GM12878 (cell line): ENCODE results near the gene POLA1. TPM values are rescaled to one million over a fixed set of nuclear protein-coding genes. Genes with fewer than 3 reads are reported as not detected.

Experiments
- ATAC-seq: fragments of 200-7000 bp; cut with Tn5 transposase; 3 replicates; pipeline ENCODE4 v1.9.1; 2020; ENCODE audit warnings: mild to moderate bottlenecking, moderate library complexity
- BruUV-seq: library from RNA; stranded (reverse); fragments of 400-500 nt; replicated peaks from 2 replicates; lab custom pipeline; 2021; lab: Mats Ljungman, UMichigan
- CTCF ChIA-PET: fragments of 300-600 bp; sonication (Branson Sonifier 250); formaldehyde crosslinking; extraction: SDS; loops from one replicate; lab custom pipeline; 2021; ENCODE audit warnings: inconsistent platforms; lab: Yijun Ruan, JAX
- POLR2A ChIA-PET: fragments of 350-600 bp; formaldehyde crosslinking; extraction: SDS; loops from one replicate; lab custom pipeline; 2021; ENCODE audit warnings: inconsistent platforms; lab: Charles Lee
- RAD21 ChIA-PET: fragments of 300-600 bp; sonication (Branson Sonifier 250); formaldehyde crosslinking; loops from one replicate; lab custom pipeline; 2023; ENCODE audit warnings: antibody characterized with exemption; ENCODE audit not compliant: unreplicated experiment; lab: Charles Lee
- SMC1A ChIA-PET: fragments of 300-600 bp; sonication (Branson Sonifier 250); formaldehyde crosslinking; loops from one replicate; lab custom pipeline; 2023; ENCODE audit not compliant: unreplicated experiment, uncharacterized antibody; lab: Charles Lee
- DNase-seq: peaks from one replicate; pipeline ENCODE4 v3.0.0-alpha.2; 2011; ENCODE audit warnings: low read depth, low spot score
- FAIRE-seq: peaks from 3 replicates; lab custom pipeline; 2011; peaks lifted over from hg19 to GRCh38; lab: Jason Lieb, UNC
- H2AFZ ChIP-seq: 2 replicates; pipeline ENCODE4 v1.6.0; 2011; ENCODE audit warnings: low read depth, low read length, control low read depth; ENCODE audit not compliant: control insufficient read depth
- H3K27ac ChIP-seq: 2 replicates; pipeline ENCODE4 v1.5.1; 2011; ENCODE audit warnings: control low read depth; ENCODE audit not compliant: control insufficient read depth, insufficient read depth
- H3K27me3 ChIP-seq, 2 experiments: replicated peaks in 1 of 2; 2 replicates each; pipeline versions ENCODE4 v1.6.0 to v1.6.1; 2011; ENCODE audit warnings: low read length in 1 of 2; ENCODE audit not compliant: control insufficient read depth in 2 of 2, insufficient read depth in 2 of 2
- H3K36me3 ChIP-seq, 2 experiments: 2 replicates each; pipeline ENCODE4 v1.5.1; 2011; ENCODE audit warnings: low read length in 1 of 2; ENCODE audit not compliant: control insufficient read depth in 2 of 2, insufficient read depth in 2 of 2
- H3K4me1 ChIP-seq: 2 replicates; pipeline ENCODE4 v1.6.1; 2011; ENCODE audit warnings: mild to moderate bottlenecking, low read length, moderate library complexity, mixed read lengths; ENCODE audit not compliant: control insufficient read depth, insufficient read depth
- H3K4me2 ChIP-seq: 2 replicates; pipeline ENCODE4 v1.6.0; 2011; ENCODE audit warnings: control low read depth; ENCODE audit not compliant: control insufficient read depth, insufficient read depth
- H3K4me3 ChIP-seq: fragments of 200-600 bp; sonication (generic); 2 replicates; pipeline ENCODE4 v1.5.1; 2016
- H3K79me2 ChIP-seq: 2 replicates; pipeline ENCODE4 v1.6.0; 2011; ENCODE audit warnings: low read length; ENCODE audit not compliant: control insufficient read depth, insufficient read depth
- H3K9ac ChIP-seq: 2 replicates; pipeline ENCODE4 v1.8.0; 2011; ENCODE audit warnings: low read length, control low read depth, mixed read lengths; ENCODE audit not compliant: control insufficient read depth, insufficient read depth
- H3K9me3 ChIP-seq: replicated peaks from 3 replicates; pipeline ENCODE4 v1.5.1; 2011; ENCODE audit warnings: mild to moderate bottlenecking, low read length; ENCODE audit not compliant: control insufficient read depth, insufficient read depth
- H4K20me1 ChIP-seq: 2 replicates; pipeline ENCODE4 v1.6.0; 2011; ENCODE audit not compliant: control insufficient read depth, insufficient read depth
- BCL11A ChIP-seq: IDR thresholded peaks from 2 replicates; pipeline ENCODE4 v1.6.1; 2011; ENCODE audit warnings: low read depth, low read length
- E4F1 ChIP-seq: fragments of 450-650 bp; IDR thresholded peaks from 2 replicates; pipeline ENCODE4 v1.6.1; 2018; ENCODE audit warnings: borderline replicate concordance, mild to moderate bottlenecking; ENCODE audit not compliant: partially characterized antibody
- EP300 ChIP-seq, 2 experiments: fragments of 150-350 bp in 1 of 2; IDR thresholded peaks; 2 replicates each; pipeline ENCODE4 v1.6.1; 2011 to 2012; ENCODE audit warnings: low read depth in 2 of 2, low read length in 2 of 2, borderline replicate concordance in 1 of 2, improper control_type of control experiment in 1 of 2, inconsistent platforms in 1 of 2; ENCODE audit not compliant: control insufficient read depth in 1 of 2
- ESRRA ChIP-seq: IDR thresholded peaks from 2 replicates; pipeline ENCODE4 v1.6.1; 2012; ENCODE audit warnings: mild to moderate bottlenecking, low read length, improper control_type of control experiment
- GATAD2B ChIP-seq: fragments of 450-650 bp; conservative IDR thresholded peaks from 2 replicates; pipeline ENCODE4 v1.6.1; 2017; ENCODE audit warnings: low read depth, mild to moderate bottlenecking, moderate library complexity
- KAT2A ChIP-seq: conservative IDR thresholded peaks from 2 replicates; pipeline ENCODE4 v1.6.1; 2011; ENCODE audit warnings: low read depth, low read length; ENCODE audit not compliant: control insufficient read depth
- NR2C1 ChIP-seq: fragments of 450-650 bp; IDR thresholded peaks from 2 replicates; pipeline ENCODE4 v1.6.1; 2017; ENCODE audit warnings: antibody characterized with exemption, mild to moderate bottlenecking, moderate library complexity
- POLR2AphosphoS2 ChIP-seq: IDR thresholded peaks from 2 replicates; pipeline ENCODE4 v1.6.1; 2011; ENCODE audit warnings: low read depth, mild to moderate bottlenecking, low read length, improper control_type of control experiment, moderate library complexity
- SIX5 ChIP-seq: IDR thresholded peaks from 2 replicates; pipeline ENCODE4 v1.6.1; 2011; ENCODE audit warnings: mild to moderate bottlenecking, low read depth, low read length, moderate library complexity; ENCODE audit not compliant: severe bottlenecking
- STAT3 ChIP-seq: IDR thresholded peaks from 2 replicates; pipeline ENCODE4 v1.6.1; 2011; ENCODE audit warnings: low read depth, low read length, improper control_type of control experiment
- SUPT20H ChIP-seq: IDR thresholded peaks from 2 replicates; pipeline ENCODE4 v1.6.1; 2011; ENCODE audit warnings: low read depth, mild to moderate bottlenecking, low read length, moderate library complexity, borderline replicate concordance; ENCODE audit not compliant: control insufficient read depth
- USF1 ChIP-seq: IDR thresholded peaks from 2 replicates; pipeline ENCODE4 v1.6.1; 2011; ENCODE audit warnings: borderline replicate concordance, low read depth, mild to moderate bottlenecking, moderate library complexity, mixed read lengths, low read length; ENCODE audit not compliant: insufficient read depth; ENCODE audit errors: extremely low read length
- ZNF217 ChIP-seq: fragments of 450-650 bp; IDR thresholded peaks from 2 replicates; pipeline ENCODE4 v1.6.1; 2017; ENCODE audit warnings: antibody characterized with exemption, mild to moderate bottlenecking
- ZNF24 ChIP-seq: fragments of 450-650 bp; IDR thresholded peaks from 2 replicates; pipeline ENCODE4 v1.6.1; 2017; ENCODE audit warnings: antibody characterized with exemption, mild to moderate bottlenecking
- WGBS: methylation state at CpG from one replicate; pipeline ENCODE4 v1.1.6; 2016; ENCODE audit warnings: low lambda C conversion rate; ENCODE audit not compliant: insufficient replicate concordance, insufficient coverage; ENCODE audit errors: missing lambda C conversion rate; 5-methylcytosine and 5-hydroxymethylcytosine counted together
- in situ Hi-C: fragments of 300-500 bp; cut with MboI; formaldehyde crosslinking; loops from 9 replicates; pipeline ENCODE4 v1.14.3; 2018; ENCODE audit warnings: mixed read lengths
- intact Hi-C: fragments of 100-400 bp; cut with micrococcal nuclease; formaldehyde crosslinking; loops from one replicate; pipeline ENCODE4 v1.14.2; 2022; ENCODE audit not compliant: unreplicated experiment
- polyA plus RNA-seq, 11 experiments: library from polyadenylated mRNA; depleted of rRNA in 4 of 11; unstranded in 6 of 11; stranded (reverse) in 5 of 11; fragments of >200 nt; fragmentation: Nextera tagmentation in 4 of 11; fragmentation: Illumina TruSeq in 1 of 11; extraction: Ambion mirVana in 4 of 11; extraction: Trizol in 1 of 11; gene quantifications; 1 replicate in 1 of 11; 2 replicates in 10 of 11; pipeline versions ENCODE4 v1.2.1 to v1.2.3, GENCODE V29; 2011 to 2016; ENCODE audit warnings: inconsistent platforms in 2 of 11, missing spikeins in 2 of 11, low read depth in 1 of 11
- total RNA-seq, 4 experiments: library from RNA; depleted of rRNA in 3 of 4; stranded (reverse); fragments of >200 nt in 3 of 4; fragmentation: Illumina TruSeq in 1 of 4; extraction: Trizol in 1 of 4; gene quantifications; 2 replicates each; pipeline versions ENCODE4 v1.2.1 to v1.2.3, GENCODE V29; 2013 to 2021

The POLA1 gene
- total and polyA plus RNA-seq, 10 of the 15 experiments (the other 5 are each of a cell fraction or from before 2014, with no cell fraction given): 6.5 to 34.7 (median 24.8) TPM

GRCh38 chrX:24839331-24839730, 145.6 kb downstream of the POLA1 start:
- H3K9me3 ChIP-seq: no peaks in the 10 kb centered on the region
- no TSS peak for BruUV-seq
- no peak overlapping the region for H3K9ac ChIP-seq
- ATAC-seq (no peak), FAIRE-seq (no peak), DNase-seq (no peak)
- ChIA-PET POLR2A (interaction anchor here (1.8 kb wide), 1 partner anchor 21 kb away, joined by 4 read pairs; no protein-coding TSS in a partner anchor), CTCF (interaction anchor here (0.6 to 3.9 kb wide), 41 partner anchors 9 to 588 kb away, joined by 3 to 80 read pairs (median 4); no protein-coding TSS in a partner anchor), RAD21 (interaction anchor here (0.8 to 1.7 kb wide), 7 partner anchors 9 to 469 kb away, joined by 3 to 18 read pairs (median 3); no protein-coding TSS in a partner anchor), SMC1A (interaction anchor here (0.6 to 4.8 kb wide), 18 partner anchors 9 to 443 kb away, joined by 3 to 39 read pairs (median 4); no protein-coding TSS in a partner anchor)
- H3K79me2 ChIP-seq: no peaks in the 10 kb centered on the region
- WGBS: 38% methylated on average over 4 of the region's 4 CpGs
- no peaks in the 10 kb centered on the region for H3K4me1 ChIP-seq
- in situ Hi-C loops: loop anchor here (5.0 kb wide), 1 partner anchor 303 kb away; no protein-coding TSS in a partner anchor
- intact Hi-C loops: loop anchor here (2.0 to 5.0 kb wide), 2 partner anchors 87 to 183 kb away; no protein-coding TSS in a partner anchor
- TF ChIP-seq KAT2A (no peak), SIX5 (no peak), GATAD2B (no peak), ZNF217 (no peak), EP300 (IDR thresholded peaks at IDR 0.05; ENCODE audit: borderline replicate concordance in 1 of 2, control insufficient read depth in 1 of 2, low read depth in 2 of 2, low read length in 2 of 2) (no peak)
- no peak overlapping the region for H2AFZ ChIP-seq
- no peak overlapping the region for H3K4me2 ChIP-seq
- H3K27me3 ChIP-seq: no peaks in the 10 kb centered on the region
- H3K36me3 ChIP-seq: no peaks in the 10 kb centered on the region; a peak in 1 of 4 replicates
- H3K4me3 ChIP-seq: no peak overlapping the region
- no peak overlapping the region for H3K27ac ChIP-seq
- no peaks in the 10 kb centered on the region for H4K20me1 ChIP-seq

GRCh38 chrX:24842486-24842885, 148.8 kb downstream of the POLA1 start:
- FAIRE-seq (no peak), DNase-seq (no peak), ATAC-seq (no peak)
- WGBS: 72% methylated on average over 5 of the region's 5 CpGs
- H3K36me3 ChIP-seq: no peaks in the 10 kb centered on the region
- no peak overlapping the region for H3K4me3 ChIP-seq
- ChIA-PET RAD21 (no interaction called here), CTCF (no interaction called here), POLR2A (no interaction called here), SMC1A (no interaction called here)
- H3K4me1 ChIP-seq: no peaks in the 10 kb centered on the region
- H3K27ac ChIP-seq: no peak overlapping the region
- no peaks in the 10 kb centered on the region for H3K27me3 ChIP-seq
- no peak overlapping the region for H3K4me2 ChIP-seq
- no TSS peak for BruUV-seq
- H4K20me1 ChIP-seq: no peaks in the 10 kb centered on the region
- H3K9me3 ChIP-seq: no peaks in the 10 kb centered on the region
- in situ Hi-C loops: no loop called here
- no peaks in the 10 kb centered on the region for H3K79me2 ChIP-seq
- H2AFZ ChIP-seq: no peak overlapping the region
- no peak overlapping the region for H3K9ac ChIP-seq
- intact Hi-C loops: no loop called here
- TF ChIP-seq ESRRA (no peak), ZNF24 (no peak), SUPT20H (no peak), POLR2AphosphoS2 (no peak), BCL11A (no peak), USF1 (no peak), E4F1 (no peak), NR2C1 (no peak), STAT3 (no peak)
